Mesothelial cell of epicardium (in vitro differentiated cells): Measurements from ENCODE around the gene MAPT. TPM values are rescaled to one million over a fixed set of nuclear protein-coding genes. Genes with fewer than 3 reads are reported as not detected.

ENCODE experiments used
- DNase-seq, 2 experiments: peaks; one replicate each; pipeline ENCODE4 v3.0.0; 2021; ENCODE audit warnings: low spot score in 2 of 2; ENCODE audit not compliant: unreplicated experiment in 2 of 2
- H3K27ac Mint-ChIP-seq: 2 replicates; pipeline ENCODE4 v1.8.0; 2021; ENCODE audit warnings: mixed read lengths
- H3K27me3 Mint-ChIP-seq: 2 replicates; pipeline ENCODE4 v1.8.0; 2021; ENCODE audit warnings: low read depth, mixed read lengths
- H3K36me3 Mint-ChIP-seq: 2 replicates; pipeline ENCODE4 v1.8.0; 2021; ENCODE audit warnings: mixed read lengths
- H3K4me1 Mint-ChIP-seq: 2 replicates; pipeline ENCODE4 v1.8.0; 2021; ENCODE audit warnings: mixed read lengths
- H3K4me3 Mint-ChIP-seq: 2 replicates; pipeline ENCODE4 v1.8.0; 2021; ENCODE audit warnings: mild to moderate bottlenecking, moderate library complexity, mixed read lengths
- H3K9me3 Mint-ChIP-seq: 2 replicates; pipeline ENCODE4 v1.8.0; 2021; ENCODE audit warnings: mixed read lengths
- total RNA-seq: library from RNA; stranded (reverse); gene quantifications from 3 replicates; pipeline ENCODE4 v1.2.1, GENCODE V29; 2021
- TF ChIP-seq, protein P1 (sequence below): fragments of 200-600 bp; sonication (generic); IDR thresholded peaks from one replicate; pipeline ENCODE4 v1.5.0; 2021; ENCODE audit warnings: antibody characterized with exemption; ENCODE audit not compliant: unreplicated experiment

The MAPT gene
- total RNA-seq, 1 donor from 2014 or later: 2.8 TPM

- Mint-ChIP-seq H3K27me3 (no peaks in the 10 kb centered on the region), H3K9me3 (peaks cover 6% of the 10 kb centered on the region), H3K4me3 (no peak overlapping the region), H3K27ac (no peak overlapping the region), H3K4me1 (no peaks in the 10 kb centered on the region), H3K36me3 (no peaks in the 10 kb centered on the region)
- TF ChIP-seq, protein P1, sequence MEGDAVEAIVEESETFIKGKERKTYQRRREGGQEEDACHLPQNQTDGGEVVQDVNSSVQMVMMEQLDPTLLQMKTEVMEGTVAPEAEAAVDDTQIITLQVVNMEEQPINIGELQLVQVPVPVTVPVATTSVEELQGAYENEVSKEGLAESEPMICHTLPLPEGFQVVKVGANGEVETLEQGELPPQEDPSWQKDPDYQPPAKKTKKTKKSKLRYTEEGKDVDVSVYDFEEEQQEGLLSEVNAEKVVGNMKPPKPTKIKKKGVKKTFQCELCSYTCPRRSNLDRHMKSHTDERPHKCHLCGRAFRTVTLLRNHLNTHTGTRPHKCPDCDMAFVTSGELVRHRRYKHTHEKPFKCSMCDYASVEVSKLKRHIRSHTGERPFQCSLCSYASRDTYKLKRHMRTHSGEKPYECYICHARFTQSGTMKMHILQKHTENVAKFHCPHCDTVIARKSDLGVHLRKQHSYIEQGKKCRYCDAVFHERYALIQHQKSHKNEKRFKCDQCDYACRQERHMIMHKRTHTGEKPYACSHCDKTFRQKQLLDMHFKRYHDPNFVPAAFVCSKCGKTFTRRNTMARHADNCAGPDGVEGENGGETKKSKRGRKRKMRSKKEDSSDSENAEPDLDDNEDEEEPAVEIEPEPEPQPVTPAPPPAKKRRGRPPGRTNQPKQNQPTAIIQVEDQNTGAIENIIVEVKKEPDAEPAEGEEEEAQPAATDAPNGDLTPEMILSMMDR: no peak
- DNase-seq: no peak
Measured at GRCh38 chr17:46007461-46007965, 113.2 kb downstream of the MAPT start.

DNA sequence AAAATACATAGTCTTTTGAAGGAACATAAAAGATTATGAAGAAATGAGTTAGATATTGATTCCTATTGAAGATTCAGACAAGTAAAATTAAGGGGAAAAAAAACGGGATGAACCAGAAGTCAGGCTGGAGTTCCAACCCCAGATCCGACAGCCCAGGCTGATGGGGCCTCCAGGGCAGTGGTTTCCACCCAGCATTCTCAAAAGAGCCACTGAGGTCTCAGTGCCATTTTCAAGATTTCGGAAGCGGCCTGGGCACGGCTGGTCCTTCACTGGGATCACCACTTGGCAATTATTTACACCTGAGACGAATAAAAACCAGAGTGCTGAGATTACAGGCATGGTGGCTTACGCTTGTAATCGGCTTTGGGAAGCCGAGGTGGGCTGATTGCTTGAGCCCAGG lies 114.2 kb downstream of the MAPT start:
- TF ChIP-seq, protein P1: no peak
- DNase-seq: no peak
- Mint-ChIP-seq H3K27me3 (no peaks in the 10 kb centered on the region), H3K9me3 (peaks cover 6% of the 10 kb centered on the region), H3K4me3 (no peak overlapping the region), H3K27ac (no peak overlapping the region), H3K36me3 (no peaks in the 10 kb centered on the region), H3K4me1 (peaks cover 2% of the 10 kb centered on the region)

DNA sequence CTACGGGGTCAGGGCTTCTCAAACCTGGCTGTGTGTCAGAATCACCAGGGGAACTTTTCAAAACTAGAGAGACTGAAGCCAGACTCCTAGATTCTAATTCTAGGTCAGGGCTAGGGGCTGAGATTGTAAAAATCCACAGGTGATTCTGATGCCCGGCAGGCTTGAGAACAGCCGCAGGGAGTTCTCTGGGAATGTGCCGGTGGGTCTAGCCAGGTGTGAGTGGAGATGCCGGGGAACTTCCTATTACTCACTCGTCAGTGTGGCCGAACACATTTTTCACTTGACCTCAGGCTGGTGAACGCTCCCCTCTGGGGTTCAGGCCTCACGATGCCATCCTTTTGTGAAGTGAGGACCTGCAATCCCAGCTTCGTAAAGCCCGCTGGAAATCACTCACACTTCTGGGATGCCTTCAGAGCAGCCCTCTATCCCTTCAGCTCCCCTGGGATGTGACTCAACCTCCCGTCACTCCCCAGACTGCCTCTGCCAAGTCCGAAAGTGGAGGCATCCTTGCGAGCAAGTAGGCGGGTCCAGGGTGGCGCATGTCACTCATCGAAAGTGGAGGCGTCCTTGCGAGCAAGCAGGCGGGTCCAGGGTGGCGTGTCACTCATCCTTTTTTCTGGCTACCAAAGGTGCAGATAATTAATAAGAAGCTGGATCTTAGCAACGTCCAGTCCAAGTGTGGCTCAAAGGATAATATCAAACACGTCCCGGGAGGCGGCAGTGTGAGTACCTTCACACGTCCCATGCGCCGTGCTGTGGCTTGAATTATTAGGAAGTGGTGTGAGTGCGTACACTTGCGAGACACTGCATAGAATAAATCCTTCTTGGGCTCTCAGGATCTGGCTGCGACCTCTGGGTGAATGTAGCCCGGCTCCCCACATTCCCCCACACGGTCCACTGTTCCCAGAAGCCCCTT lies 115.6 kb downstream of the MAPT start:
- Mint-ChIP-seq H3K4me3 (no peak overlapping the region), H3K27ac (no peak overlapping the region), H3K27me3 (no peaks in the 10 kb centered on the region), H3K4me1 (peaks cover 10% of the 10 kb centered on the region), H3K36me3 (no peaks in the 10 kb centered on the region), H3K9me3 (peaks cover 6% of the 10 kb centered on the region)
- TF ChIP-seq, protein P1: no peak
- DNase-seq: no peak

DNA sequence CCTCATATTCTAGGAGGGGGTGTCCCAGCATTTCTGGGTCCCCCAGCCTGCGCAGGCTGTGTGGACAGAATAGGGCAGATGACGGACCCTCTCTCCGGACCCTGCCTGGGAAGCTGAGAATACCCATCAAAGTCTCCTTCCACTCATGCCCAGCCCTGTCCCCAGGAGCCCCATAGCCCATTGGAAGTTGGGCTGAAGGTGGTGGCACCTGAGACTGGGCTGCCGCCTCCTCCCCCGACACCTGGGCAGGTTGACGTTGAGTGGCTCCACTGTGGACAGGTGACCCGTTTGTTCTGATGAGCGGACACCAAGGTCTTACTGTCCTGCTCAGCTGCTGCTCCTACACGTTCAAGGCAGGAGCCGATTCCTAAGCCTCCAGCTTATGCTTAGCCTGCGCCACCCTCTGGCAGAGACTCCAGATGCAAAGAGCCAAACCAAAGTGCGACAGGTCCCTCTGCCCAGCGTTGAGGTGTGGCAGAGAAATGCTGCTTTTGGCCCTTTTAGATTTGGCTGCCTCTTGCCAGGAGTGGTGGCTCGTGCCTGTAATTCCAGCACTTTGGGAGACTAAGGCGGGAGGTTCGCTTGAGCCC lies 116.3 kb downstream of the MAPT start:
- Mint-ChIP-seq H3K4me1 (peaks cover 10% of the 10 kb centered on the region), H3K27me3 (no peaks in the 10 kb centered on the region), H3K36me3 (no peaks in the 10 kb centered on the region), H3K9me3 (peaks cover 6% of the 10 kb centered on the region), H3K27ac (no peak overlapping the region), H3K4me3 (no peak overlapping the region)
- DNase-seq: no peak
- TF ChIP-seq, protein P1: no peak

DNA sequence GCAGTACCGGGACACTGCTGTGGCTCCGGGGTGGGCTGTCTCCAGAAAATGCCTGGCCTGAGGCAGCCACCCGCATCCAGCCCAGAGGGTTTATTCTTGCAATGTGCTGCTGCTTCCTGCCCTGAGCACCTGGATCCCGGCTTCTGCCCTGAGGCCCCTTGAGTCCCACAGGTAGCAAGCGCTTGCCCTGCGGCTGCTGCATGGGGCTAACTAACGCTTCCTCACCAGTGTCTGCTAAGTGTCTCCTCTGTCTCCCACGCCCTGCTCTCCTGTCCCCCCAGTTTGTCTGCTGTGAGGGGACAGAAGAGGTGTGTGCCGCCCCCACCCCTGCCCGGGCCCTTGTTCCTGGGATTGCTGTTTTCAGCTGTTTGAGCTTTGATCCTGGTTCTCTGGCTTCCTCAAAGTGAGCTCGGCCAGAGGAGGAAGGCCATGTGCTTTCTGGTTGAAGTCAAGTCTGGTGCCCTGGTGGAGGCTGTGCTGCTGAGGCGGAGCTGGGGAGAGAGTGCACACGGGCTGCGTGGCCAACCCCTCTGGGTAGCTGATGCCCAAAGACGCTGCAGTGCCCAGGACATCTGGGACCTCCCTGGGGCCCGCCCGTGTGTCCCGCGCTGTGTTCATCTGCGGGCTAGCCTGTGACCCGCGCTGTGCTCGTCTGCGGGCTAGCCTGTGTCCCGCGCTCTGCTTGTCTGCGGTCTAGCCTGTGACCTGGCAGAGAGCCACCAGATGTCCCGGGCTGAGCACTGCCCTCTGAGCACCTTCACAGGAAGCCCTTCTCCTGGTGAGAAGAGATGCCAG lies 117.6 kb downstream of the MAPT start:
- DNase-seq: no peak
- Mint-ChIP-seq H3K36me3 (no peaks in the 10 kb centered on the region), H3K27me3 (no peaks in the 10 kb centered on the region), H3K4me1 (peaks cover 10% of the 10 kb centered on the region), H3K4me3 (no peak overlapping the region), H3K9me3 (no peaks in the 10 kb centered on the region), H3K27ac (no peak overlapping the region)
- TF ChIP-seq, protein P1: no peak
